HEK293 (cell line): ENCODE results near the gene ZNF274.

Source experiments
- HOXA7 ChIP-seq: sonication (generic); formaldehyde crosslinking; IDR thresholded peaks from 2 replicates; pipeline ENCODE4 v1.8.1; 2022; ENCODE audit warnings: missing genetic modification reagents, borderline replicate concordance
- KLF1 ChIP-seq: fragments of 450-650 bp; formaldehyde crosslinking; IDR thresholded peaks from 2 replicates; pipeline ENCODE4 v1.5.1; 2016; ENCODE audit warnings: missing biosample characterization, missing genetic modification characterization
- PRDM6 ChIP-seq: fragments of 450-650 bp; formaldehyde crosslinking; IDR thresholded peaks from 2 replicates; pipeline ENCODE4 v1.5.1; 2017; ENCODE audit warnings: missing biosample characterization, missing genetic modification characterization
- RBAK ChIP-seq: fragments of 450-650 bp; formaldehyde crosslinking; IDR thresholded peaks from 2 replicates; pipeline ENCODE4 v1.5.1; 2016; ENCODE audit warnings: missing biosample characterization, missing genetic modification characterization
- REST ChIP-seq: fragments of 450-650 bp; formaldehyde crosslinking; IDR thresholded peaks from 2 replicates; pipeline ENCODE4 v1.5.1; 2016; ENCODE audit warnings: missing biosample characterization, missing genetic modification characterization
- WT1 ChIP-seq: fragments of 450-650 bp; formaldehyde crosslinking; IDR thresholded peaks from 2 replicates; pipeline ENCODE4 v1.5.1; 2016; ENCODE audit warnings: missing biosample characterization, missing genetic modification characterization
- ZBTB21 ChIP-seq: fragments of 450-650 bp; formaldehyde crosslinking; IDR thresholded peaks from 2 replicates; pipeline ENCODE4 v1.5.1; 2017; ENCODE audit warnings: missing biosample characterization, missing genetic modification characterization
- ZNF121 ChIP-seq: fragments of 450-650 bp; formaldehyde crosslinking; IDR thresholded peaks from 2 replicates; pipeline ENCODE4 v1.5.1; 2016; ENCODE audit warnings: missing biosample characterization, missing genetic modification characterization
- ZNF157 ChIP-seq: fragments of 450-650 bp; formaldehyde crosslinking; IDR thresholded peaks from 2 replicates; pipeline ENCODE4 v1.5.1; 2016; ENCODE audit warnings: missing biosample characterization, missing genetic modification characterization
- ZNF394 ChIP-seq: fragments of 450-650 bp; formaldehyde crosslinking; IDR thresholded peaks from 2 replicates; pipeline ENCODE4 v1.5.1; 2016; ENCODE audit warnings: missing biosample characterization, missing genetic modification characterization, mild to moderate bottlenecking, moderate library complexity, borderline replicate concordance
- ZNF426 ChIP-seq: fragments of 450-650 bp; formaldehyde crosslinking; IDR thresholded peaks from 2 replicates; pipeline ENCODE4 v1.5.1; 2017; ENCODE audit warnings: missing biosample characterization, missing genetic modification characterization, mild to moderate bottlenecking, inconsistent platforms, moderate library complexity
- ZNF514 ChIP-seq: fragments of 450-650 bp; formaldehyde crosslinking; IDR thresholded peaks from 2 replicates; pipeline ENCODE4 v1.5.1; 2016; ENCODE audit warnings: missing biosample characterization, missing genetic modification characterization
- ZNF776 ChIP-seq: fragments of 450-650 bp; formaldehyde crosslinking; IDR thresholded peaks from 2 replicates; pipeline ENCODE4 v1.5.0; 2017; ENCODE audit warnings: missing biosample characterization, missing genetic modification characterization, borderline replicate concordance
- TF ChIP-seq, protein P1 (sequence below): fragments of 450-650 bp; formaldehyde crosslinking; IDR thresholded peaks from 2 replicates; pipeline ENCODE4 v1.5.1; 2016; ENCODE audit warnings: missing biosample characterization, missing genetic modification characterization, low read depth
- TF ChIP-seq, protein P2 (sequence below): fragments of 450-650 bp; formaldehyde crosslinking; IDR thresholded peaks from 2 replicates; pipeline ENCODE4 v1.5.1; 2017; ENCODE audit warnings: missing biosample characterization, mild to moderate bottlenecking, missing genetic modification characterization, moderate library complexity
- TF ChIP-seq, protein P3 (sequence below): fragments of 450-650 bp; IDR thresholded peaks from 2 replicates; pipeline ENCODE4 v1.5.1; 2018; ENCODE audit warnings: missing biosample characterization, mild to moderate bottlenecking, missing genetic modification characterization
- TF ChIP-seq, protein P4 (sequence below): IDR thresholded peaks from 2 replicates; pipeline ENCODE4 v1.6.1; 2011; ENCODE audit warnings: mild to moderate bottlenecking, low read depth, low read length, borderline replicate concordance
- TF ChIP-seq, protein P5 (sequence below): fragments of 450-650 bp; formaldehyde crosslinking; IDR thresholded peaks from 2 replicates; pipeline ENCODE4 v1.5.1; 2017; ENCODE audit warnings: missing biosample characterization, missing genetic modification characterization
- TF ChIP-seq, protein P6 (sequence below): fragments of 450-650 bp; formaldehyde crosslinking; IDR thresholded peaks from 2 replicates; pipeline ENCODE4 v1.5.1; 2016; ENCODE audit warnings: missing biosample characterization, missing genetic modification characterization
- TF ChIP-seq, protein P7 (sequence below): fragments of 450-650 bp; formaldehyde crosslinking; IDR thresholded peaks from 2 replicates; pipeline ENCODE4 v1.5.1; 2016; ENCODE audit warnings: missing biosample characterization, missing genetic modification characterization

Gene ZNF274

GRCh38 chr19:58228585-58229254 is 45.9 kb downstream of the ZNF274 start, which contains the start of gene ZNF544 (continued):
- TF ChIP-seq PRDM6 (tag by site-specific recombination) (no peak), ZNF394 (tag by site-specific recombination) (peak; percentile 58), HOXA7 (no peak), REST (no peak), ZBTB21 (tag by site-specific recombination) (peak; percentile 41; the same call in 1 of the 2 replicates), WT1 (tag by site-specific recombination) (no peak), KLF1 (tag by site-specific recombination) (peak; percentile 88), ZNF776 (tag by site-specific recombination) (no peak), ZNF121 (no peak), ZNF426 (tag by site-specific recombination) (no peak), ZNF514 (tag by site-specific recombination) (no peak), RBAK (tag by site-specific recombination) (no peak), ZNF157 (no peak)
- TF ChIP-seq, protein P1, sequence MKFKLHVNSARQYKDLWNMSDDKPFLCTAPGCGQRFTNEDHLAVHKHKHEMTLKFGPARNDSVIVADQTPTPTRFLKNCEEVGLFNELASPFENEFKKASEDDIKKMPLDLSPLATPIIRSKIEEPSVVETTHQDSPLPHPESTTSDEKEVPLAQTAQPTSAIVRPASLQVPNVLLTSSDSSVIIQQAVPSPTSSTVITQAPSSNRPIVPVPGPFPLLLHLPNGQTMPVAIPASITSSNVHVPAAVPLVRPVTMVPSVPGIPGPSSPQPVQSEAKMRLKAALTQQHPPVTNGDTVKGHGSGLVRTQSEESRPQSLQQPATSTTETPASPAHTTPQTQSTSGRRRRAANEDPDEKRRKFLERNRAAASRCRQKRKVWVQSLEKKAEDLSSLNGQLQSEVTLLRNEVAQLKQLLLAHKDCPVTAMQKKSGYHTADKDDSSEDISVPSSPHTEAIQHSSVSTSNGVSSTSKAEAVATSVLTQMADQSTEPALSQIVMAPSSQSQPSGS (tag by site-specific recombination), result no peak
- TF ChIP-seq, protein P2, sequence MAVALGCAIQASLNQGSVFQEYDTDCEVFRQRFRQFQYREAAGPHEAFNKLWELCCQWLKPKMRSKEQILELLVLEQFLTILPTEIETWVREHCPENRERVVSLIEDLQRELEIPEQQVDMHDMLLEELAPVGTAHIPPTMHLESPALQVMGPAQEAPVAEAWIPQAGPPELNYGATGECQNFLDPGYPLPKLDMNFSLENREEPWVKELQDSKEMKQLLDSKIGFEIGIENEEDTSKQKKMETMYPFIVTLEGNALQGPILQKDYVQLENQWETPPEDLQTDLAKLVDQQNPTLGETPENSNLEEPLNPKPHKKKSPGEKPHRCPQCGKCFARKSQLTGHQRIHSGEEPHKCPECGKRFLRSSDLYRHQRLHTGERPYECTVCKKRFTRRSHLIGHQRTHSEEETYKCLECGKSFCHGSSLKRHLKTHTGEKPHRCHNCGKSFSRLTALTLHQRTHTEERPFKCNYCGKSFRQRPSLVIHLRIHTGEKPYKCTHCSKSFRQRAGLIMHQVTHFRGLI (tag by site-specific recombination), result no peak
- TF ChIP-seq, protein P3, sequence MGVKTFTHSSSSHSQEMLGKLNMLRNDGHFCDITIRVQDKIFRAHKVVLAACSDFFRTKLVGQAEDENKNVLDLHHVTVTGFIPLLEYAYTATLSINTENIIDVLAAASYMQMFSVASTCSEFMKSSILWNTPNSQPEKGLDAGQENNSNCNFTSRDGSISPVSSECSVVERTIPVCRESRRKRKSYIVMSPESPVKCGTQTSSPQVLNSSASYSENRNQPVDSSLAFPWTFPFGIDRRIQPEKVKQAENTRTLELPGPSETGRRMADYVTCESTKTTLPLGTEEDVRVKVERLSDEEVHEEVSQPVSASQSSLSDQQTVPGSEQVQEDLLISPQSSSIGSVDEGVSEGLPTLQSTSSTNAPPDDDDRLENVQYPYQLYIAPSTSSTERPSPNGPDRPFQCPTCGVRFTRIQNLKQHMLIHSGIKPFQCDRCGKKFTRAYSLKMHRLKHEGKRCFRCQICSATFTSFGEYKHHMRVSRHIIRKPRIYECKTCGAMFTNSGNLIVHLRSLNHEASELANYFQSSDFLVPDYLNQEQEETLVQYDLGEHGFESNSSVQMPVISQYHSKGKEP (tag by site-specific recombination), result peak; percentile 5; the same call in 1 of the 2 replicates
- TF ChIP-seq, protein P4, sequence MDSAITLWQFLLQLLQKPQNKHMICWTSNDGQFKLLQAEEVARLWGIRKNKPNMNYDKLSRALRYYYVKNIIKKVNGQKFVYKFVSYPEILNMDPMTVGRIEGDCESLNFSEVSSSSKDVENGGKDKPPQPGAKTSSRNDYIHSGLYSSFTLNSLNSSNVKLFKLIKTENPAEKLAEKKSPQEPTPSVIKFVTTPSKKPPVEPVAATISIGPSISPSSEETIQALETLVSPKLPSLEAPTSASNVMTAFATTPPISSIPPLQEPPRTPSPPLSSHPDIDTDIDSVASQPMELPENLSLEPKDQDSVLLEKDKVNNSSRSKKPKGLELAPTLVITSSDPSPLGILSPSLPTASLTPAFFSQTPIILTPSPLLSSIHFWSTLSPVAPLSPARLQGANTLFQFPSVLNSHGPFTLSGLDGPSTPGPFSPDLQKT, result no peak
- TF ChIP-seq, protein P5, sequence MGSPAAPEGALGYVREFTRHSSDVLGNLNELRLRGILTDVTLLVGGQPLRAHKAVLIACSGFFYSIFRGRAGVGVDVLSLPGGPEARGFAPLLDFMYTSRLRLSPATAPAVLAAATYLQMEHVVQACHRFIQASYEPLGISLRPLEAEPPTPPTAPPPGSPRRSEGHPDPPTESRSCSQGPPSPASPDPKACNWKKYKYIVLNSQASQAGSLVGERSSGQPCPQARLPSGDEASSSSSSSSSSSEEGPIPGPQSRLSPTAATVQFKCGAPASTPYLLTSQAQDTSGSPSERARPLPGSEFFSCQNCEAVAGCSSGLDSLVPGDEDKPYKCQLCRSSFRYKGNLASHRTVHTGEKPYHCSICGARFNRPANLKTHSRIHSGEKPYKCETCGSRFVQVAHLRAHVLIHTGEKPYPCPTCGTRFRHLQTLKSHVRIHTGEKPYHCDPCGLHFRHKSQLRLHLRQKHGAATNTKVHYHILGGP (tag by site-specific recombination), result no peak
- TF ChIP-seq, protein P6, sequence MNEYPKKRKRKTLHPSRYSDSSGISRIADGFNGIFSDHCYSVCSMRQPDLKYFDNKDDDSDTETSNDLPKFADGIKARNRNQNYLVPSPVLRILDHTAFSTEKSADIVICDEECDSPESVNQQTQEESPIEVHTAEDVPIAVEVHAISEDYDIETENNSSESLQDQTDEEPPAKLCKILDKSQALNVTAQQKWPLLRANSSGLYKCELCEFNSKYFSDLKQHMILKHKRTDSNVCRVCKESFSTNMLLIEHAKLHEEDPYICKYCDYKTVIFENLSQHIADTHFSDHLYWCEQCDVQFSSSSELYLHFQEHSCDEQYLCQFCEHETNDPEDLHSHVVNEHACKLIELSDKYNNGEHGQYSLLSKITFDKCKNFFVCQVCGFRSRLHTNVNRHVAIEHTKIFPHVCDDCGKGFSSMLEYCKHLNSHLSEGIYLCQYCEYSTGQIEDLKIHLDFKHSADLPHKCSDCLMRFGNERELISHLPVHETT (tag by site-specific recombination), result no peak
- TF ChIP-seq, protein P7, sequence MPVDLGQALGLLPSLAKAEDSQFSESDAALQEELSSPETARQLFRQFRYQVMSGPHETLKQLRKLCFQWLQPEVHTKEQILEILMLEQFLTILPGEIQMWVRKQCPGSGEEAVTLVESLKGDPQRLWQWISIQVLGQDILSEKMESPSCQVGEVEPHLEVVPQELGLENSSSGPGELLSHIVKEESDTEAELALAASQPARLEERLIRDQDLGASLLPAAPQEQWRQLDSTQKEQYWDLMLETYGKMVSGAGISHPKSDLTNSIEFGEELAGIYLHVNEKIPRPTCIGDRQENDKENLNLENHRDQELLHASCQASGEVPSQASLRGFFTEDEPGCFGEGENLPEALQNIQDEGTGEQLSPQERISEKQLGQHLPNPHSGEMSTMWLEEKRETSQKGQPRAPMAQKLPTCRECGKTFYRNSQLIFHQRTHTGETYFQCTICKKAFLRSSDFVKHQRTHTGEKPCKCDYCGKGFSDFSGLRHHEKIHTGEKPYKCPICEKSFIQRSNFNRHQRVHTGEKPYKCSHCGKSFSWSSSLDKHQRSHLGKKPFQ (tag by site-specific recombination), result no peak
